CD4-positive, CD25-positive, alpha-beta regulatory T cell (primary cell): ENCODE measurements around the gene COX14. TPM values are rescaled to one million over a fixed set of nuclear protein-coding genes. Genes with fewer than 3 reads are reported as not detected.

Experiments used
- ATAC-seq, 2 donors: fragments of 150-1000 bp; cut with Tn5 transposase; one replicate each; pipeline ENCODE4 v1.10.0; 2021; ENCODE audit warnings: low read depth in 2 of 2, moderate number of reproducible peaks in 2 of 2, moderate library complexity in 1 of 2
- DNase-seq, 3 donors: peaks; one replicate each; pipeline versions ENCODE4 v3.0.0 to v3.0.0-alpha.2; 2012 to 2022; ENCODE audit warnings: mixed read lengths in 1 of 3
- H3K27ac ChIP-seq: one replicate; pipeline ENCODE4 v1.7.0; 2013; ENCODE audit warnings: mild to moderate bottlenecking, low read length; ENCODE audit not compliant: insufficient read depth, poor library complexity, severe bottlenecking
- H3K27me3 ChIP-seq: one replicate; pipeline ENCODE4 v1.7.0; 2013; ENCODE audit warnings: low read length; ENCODE audit not compliant: control insufficient read depth, insufficient read depth
- H3K36me3 ChIP-seq: one replicate; pipeline ENCODE4 v1.7.0; 2013; ENCODE audit warnings: mild to moderate bottlenecking, low read length, moderate library complexity; ENCODE audit not compliant: control insufficient read depth, insufficient read depth
- H3K4me1 ChIP-seq: 2 replicates; pipeline ENCODE4 v1.7.0; 2013; ENCODE audit warnings: mild to moderate bottlenecking, low read length; ENCODE audit not compliant: insufficient read depth, control insufficient read depth, poor library complexity, severe bottlenecking
- H3K4me3 ChIP-seq: one replicate; pipeline ENCODE4 v1.7.0; 2013; ENCODE audit warnings: low read depth, mild to moderate bottlenecking, low read length, moderate library complexity
- H3K9me3 ChIP-seq, 2 experiments: 1 replicate in 1 of 2; 2 replicates in 1 of 2; pipeline ENCODE4 v1.7.0; 2013; ENCODE audit warnings: low read length in 2 of 2, mild to moderate bottlenecking in 1 of 2, moderate library complexity in 1 of 2; ENCODE audit not compliant: control insufficient read depth in 2 of 2
- H3K27ac Mint-ChIP-seq, 3 donors: one replicate each; pipeline ENCODE4 v1.8.0; 2020 to 2022; ENCODE audit warnings: mild to moderate bottlenecking in 3 of 3, mixed read lengths in 3 of 3, moderate library complexity in 2 of 3
- H3K27me3 Mint-ChIP-seq: one replicate; pipeline ENCODE4 v1.8.0; 2022; ENCODE audit warnings: mild to moderate bottlenecking, mixed read lengths
- H3K36me3 Mint-ChIP-seq: one replicate; pipeline ENCODE4 v1.8.0; 2020; ENCODE audit warnings: mixed read lengths
- H3K4me1 Mint-ChIP-seq, 4 donors: one replicate each; pipeline ENCODE4 v1.8.0; 2020 to 2022; ENCODE audit warnings: mixed read lengths in 4 of 4, mild to moderate bottlenecking in 1 of 4
- H3K4me3 Mint-ChIP-seq, 4 donors: one replicate each; pipeline ENCODE4 v1.8.0; 2020 to 2022; ENCODE audit warnings: mild to moderate bottlenecking in 4 of 4, mixed read lengths in 4 of 4, moderate library complexity in 3 of 4
- H3K9me3 Mint-ChIP-seq, 7 donors: one replicate each; pipeline ENCODE4 v1.8.0; 2020 to 2022; ENCODE audit warnings: mixed read lengths in 7 of 7, mild to moderate bottlenecking in 3 of 7, moderate library complexity in 2 of 7
- polyA plus RNA-seq, 4 donors: library from polyadenylated mRNA; unstranded; fragments of 300-500 nt; fragmentation: Illumina TruSeq; gene quantifications; one replicate each; pipeline ENCODE4 v1.2.3, GENCODE V29; 2021
- total RNA-seq: library from RNA; stranded (reverse); gene quantifications from one replicate; pipeline ENCODE4 v1.2.3, GENCODE V29; 2022

Gene COX14
- total and polyA plus RNA-seq, 5 donors from 2014 or later: 46.4 to 297 (median 258) TPM

DNA sequence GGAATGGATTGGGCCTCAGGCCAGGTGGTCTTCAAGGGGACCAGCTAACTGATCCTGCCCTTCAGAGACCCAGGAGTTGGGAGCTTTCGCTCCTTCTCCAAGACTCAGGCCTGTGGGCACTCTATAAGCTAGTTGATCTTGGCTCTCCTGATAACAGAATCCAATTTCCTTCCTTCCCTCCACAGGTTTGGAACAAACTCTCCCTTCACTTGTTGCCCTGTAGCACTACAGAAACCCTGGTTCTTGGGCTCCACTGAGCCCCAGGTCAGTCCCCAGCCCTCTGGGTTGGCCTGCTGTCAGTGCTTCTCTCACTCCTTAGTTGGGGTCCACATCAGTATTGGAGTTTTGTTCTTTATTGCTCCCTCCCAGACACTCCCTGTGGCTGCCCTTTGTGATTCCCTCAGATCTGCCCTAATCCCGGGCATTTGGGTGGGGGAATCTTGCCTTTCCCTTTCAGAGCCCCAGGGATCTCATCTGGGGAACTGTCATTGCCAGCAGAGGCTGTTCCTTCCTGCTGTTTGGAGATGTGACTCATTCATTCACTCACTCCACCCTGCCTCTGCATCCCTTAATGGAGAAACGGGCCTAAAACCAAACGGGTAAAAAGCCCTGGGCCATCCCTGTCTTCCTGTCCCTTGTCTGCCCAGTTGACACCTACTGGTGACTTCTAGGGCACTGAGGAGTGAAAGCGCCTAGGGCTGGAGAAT lies 12.6 kb upstream of the COX14 start:
- ATAC-seq (no peak), DNase-seq (no peak)
- Mint-ChIP-seq H3K9me3 (peaks cover 0 to 1% (median 0%) of the 10 kb centered on the region in 7 donors), H3K27me3 (no peaks in the 10 kb centered on the region), H3K36me3 (peaks cover 52% of the 10 kb centered on the region), H3K4me3 (no peak overlapping the region), H3K27ac (peak overlapping the region in 2 of 3 donors; percentile 25 to 30), H3K4me1 (peaks cover 0 to 5% (median 0%) of the 10 kb centered on the region in 4 donors)
- no peak overlapping the region for H3K4me3 ChIP-seq
- H3K36me3 ChIP-seq: peaks cover 60% of the 10 kb centered on the region
- no peaks in the 10 kb centered on the region for H3K27me3 ChIP-seq
- H3K27ac ChIP-seq: no peak overlapping the region
- H3K4me1 ChIP-seq: no peaks in the 10 kb centered on the region
- no peaks in the 10 kb centered on the region for H3K9me3 ChIP-seq

- Histone ChIP-seq H3K9me3 (no peaks in the 10 kb centered on the region), H3K4me3 (no peak overlapping the region), H3K36me3 (peaks cover 51% of the 10 kb centered on the region), H3K4me1 (no peaks in the 10 kb centered on the region), H3K27ac (no peak overlapping the region), H3K27me3 (no peaks in the 10 kb centered on the region)
- H3K27ac Mint-ChIP-seq: no peak overlapping the region
- no peak for ATAC-seq
- no peak overlapping the region for H3K4me3 Mint-ChIP-seq
- DNase-seq: no peak
- H3K4me1 Mint-ChIP-seq: peaks cover 0 to 5% (median 0%) of the 10 kb centered on the region in 4 donors
- peaks cover 44% of the 10 kb centered on the region for H3K36me3 Mint-ChIP-seq
- no peaks in the 10 kb centered on the region for H3K27me3 Mint-ChIP-seq
- H3K9me3 Mint-ChIP-seq: peaks cover 0 to 1% (median 0%) of the 10 kb centered on the region in 7 donors
Observed at GRCh38 chr12:50100561-50100960, 11.5 kb upstream of the COX14 start.

DNA sequence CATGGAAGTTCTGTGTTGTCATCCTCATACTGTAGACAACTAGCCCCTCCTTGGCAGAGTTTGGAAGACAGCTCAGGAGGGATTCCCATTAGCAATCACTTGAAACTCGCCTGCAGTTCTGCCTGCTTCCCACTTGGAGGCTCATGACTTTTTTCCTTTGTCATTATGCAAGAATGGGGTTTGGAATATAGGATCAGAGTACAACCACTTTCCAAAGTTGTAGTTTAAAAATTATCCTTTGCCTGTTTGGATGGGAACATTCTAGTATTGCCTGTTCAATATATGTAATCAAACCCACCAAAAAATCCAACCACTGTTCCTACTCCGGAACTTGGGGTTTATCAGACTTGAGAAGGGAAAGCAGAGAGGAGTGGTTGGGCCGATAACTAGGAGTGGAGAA lies 10.4 kb upstream of the COX14 start:
- H3K4me3 Mint-ChIP-seq: no peak overlapping the region
- H3K9me3 Mint-ChIP-seq: peaks cover 0 to 1% (median 0%) of the 10 kb centered on the region in 7 donors
- no peak overlapping the region for H3K27ac ChIP-seq
- no peak for ATAC-seq
- no peaks in the 10 kb centered on the region for H3K27me3 ChIP-seq
- no peaks in the 10 kb centered on the region for H3K4me1 Mint-ChIP-seq
- DNase-seq: no peak
- H3K36me3 Mint-ChIP-seq: peaks cover 33% of the 10 kb centered on the region
- H3K9me3 ChIP-seq: no peaks in the 10 kb centered on the region
- H3K4me3 ChIP-seq: no peak overlapping the region
- no peaks in the 10 kb centered on the region for H3K27me3 Mint-ChIP-seq
- peaks cover 40% of the 10 kb centered on the region for H3K36me3 ChIP-seq
- H3K4me1 ChIP-seq: no peaks in the 10 kb centered on the region
- H3K27ac Mint-ChIP-seq: no peak overlapping the region

DNA sequence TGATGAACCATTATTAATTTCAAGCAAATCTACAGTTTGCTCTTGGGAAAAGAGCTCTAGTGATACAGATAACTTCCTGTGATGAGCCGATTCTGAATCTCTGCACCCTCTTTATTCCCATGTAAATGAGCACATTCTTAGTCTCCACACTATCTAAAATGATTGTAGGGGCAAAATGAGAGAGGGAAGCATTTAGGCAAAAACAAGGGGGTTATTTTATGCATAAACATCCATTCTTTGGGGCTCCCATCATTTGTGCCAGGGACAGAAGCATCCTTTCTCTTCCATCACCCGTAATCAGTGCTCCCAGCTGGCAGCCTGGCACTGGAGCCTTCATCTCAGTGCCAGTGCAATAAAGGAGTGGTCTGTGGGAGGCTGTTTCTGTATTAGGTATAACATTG lies 9.9 kb upstream of the COX14 start:
- H3K4me3 ChIP-seq: no peak overlapping the region
- Mint-ChIP-seq H3K27me3 (no peaks in the 10 kb centered on the region), H3K4me3 (no peak overlapping the region), H3K36me3 (peaks cover 30% of the 10 kb centered on the region), H3K4me1 (no peaks in the 10 kb centered on the region), H3K27ac (no peak overlapping the region), H3K9me3 (peaks cover 0 to 1% (median 0%) of the 10 kb centered on the region in 7 donors)
- H3K4me1 ChIP-seq: no peaks in the 10 kb centered on the region
- no peak overlapping the region for H3K27ac ChIP-seq
- DNase-seq (no peak), ATAC-seq (no peak)
- peaks cover 35% of the 10 kb centered on the region for H3K36me3 ChIP-seq
- no peaks in the 10 kb centered on the region for H3K9me3 ChIP-seq
- no peaks in the 10 kb centered on the region for H3K27me3 ChIP-seq

- H3K4me3 Mint-ChIP-seq: no peak overlapping the region
- H3K27ac ChIP-seq: no peak overlapping the region
- no peaks in the 10 kb centered on the region for H3K4me1 ChIP-seq
- H3K27me3 ChIP-seq: no peaks in the 10 kb centered on the region
- H3K4me1 Mint-ChIP-seq: no peaks in the 10 kb centered on the region
- no peak for ATAC-seq
- no peak overlapping the region for H3K4me3 ChIP-seq
- no peaks in the 10 kb centered on the region for H3K9me3 ChIP-seq
- DNase-seq: no peak
- H3K36me3 ChIP-seq: peaks cover 34% of the 10 kb centered on the region
- H3K27ac Mint-ChIP-seq: no peak overlapping the region
- H3K27me3 Mint-ChIP-seq: no peaks in the 10 kb centered on the region
- H3K36me3 Mint-ChIP-seq: peaks cover 29% of the 10 kb centered on the region
- peaks cover 0 to 1% (median 0%) of the 10 kb centered on the region in 7 donors for H3K9me3 Mint-ChIP-seq
Observed at GRCh38 chr12:50102646-50103309, 9.3 kb upstream of the COX14 start.

- DNase-seq: no peak
- Mint-ChIP-seq H3K36me3 (peaks cover 23% of the 10 kb centered on the region), H3K4me3 (no peak overlapping the region), H3K4me1 (no peaks in the 10 kb centered on the region), H3K27me3 (no peaks in the 10 kb centered on the region), H3K9me3 (peaks cover 0 to 1% (median 0%) of the 10 kb centered on the region in 7 donors), H3K27ac (no peak overlapping the region)
- Histone ChIP-seq H3K27ac (no peak overlapping the region), H3K4me1 (no peaks in the 10 kb centered on the region), H3K9me3 (no peaks in the 10 kb centered on the region), H3K36me3 (peaks cover 28% of the 10 kb centered on the region), H3K4me3 (no peak overlapping the region), H3K27me3 (no peaks in the 10 kb centered on the region)
- ATAC-seq: no peak
Observed at GRCh38 chr12:50103351-50103750, 8.7 kb upstream of the COX14 start.

DNA sequence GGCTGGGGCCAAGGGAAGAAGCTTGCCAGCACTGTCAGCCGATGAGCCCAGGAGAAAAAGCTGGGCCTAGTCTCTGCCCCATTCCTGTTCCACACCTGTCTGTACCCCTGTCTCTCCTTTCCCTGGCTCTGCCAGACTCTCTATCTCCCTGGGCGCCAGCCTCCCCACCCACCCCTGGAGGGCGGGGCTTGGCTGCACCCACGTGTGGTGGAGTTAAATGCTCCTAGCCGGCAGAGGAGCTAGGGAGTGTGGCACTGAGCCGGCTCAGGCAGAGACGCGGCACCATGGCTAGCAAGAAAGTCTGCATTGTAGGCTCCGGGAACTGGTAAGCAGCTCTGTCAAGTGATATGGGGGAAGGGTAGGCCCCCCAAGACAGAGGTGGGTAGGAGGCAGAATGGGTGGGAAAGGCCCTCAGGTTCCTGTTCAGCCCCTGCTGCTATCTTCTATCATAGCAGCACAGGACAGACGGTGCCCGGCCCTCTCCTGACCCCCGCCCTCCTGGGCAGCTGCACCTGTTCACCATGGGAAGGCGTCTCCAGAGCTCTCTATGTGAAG lies 8.2 kb upstream of the COX14 start, which contains the start of gene GPD1:
Gene GPD1, plus strand, starts transcription at position 242 of the 555 bp plus-strand sequence. Its CDS starts 43 bp downstream, at position 285.
- no peak within 1 kb of the TSS for H3K4me3 ChIP-seq
- H3K9me3 ChIP-seq: no peaks in the 10 kb centered on the region
- peaks cover 23% of the 10 kb centered on the region for H3K36me3 ChIP-seq
- Mint-ChIP-seq H3K4me1 (no peaks in the 10 kb centered on the region), H3K9me3 (peaks cover 0 to 1% (median 0%) of the 10 kb centered on the region in 7 donors), H3K36me3 (peaks cover 18% of the 10 kb centered on the region), H3K27ac (peak within 1 kb of the TSS in 1 of 3 donors; percentile 5), H3K4me3 (peak within 1 kb of the TSS in 1 of 4 donors; percentile 12), H3K27me3 (no peaks in the 10 kb centered on the region)
- H3K27me3 ChIP-seq: no peaks in the 10 kb centered on the region
- no peaks in the 10 kb centered on the region for H3K4me1 ChIP-seq
- no peak for ATAC-seq
- no peak within 1 kb of the TSS for H3K27ac ChIP-seq
- no peak for DNase-seq
